ENCODE data around the gene AKAP14.

The AKAP14 gene

DNA sequence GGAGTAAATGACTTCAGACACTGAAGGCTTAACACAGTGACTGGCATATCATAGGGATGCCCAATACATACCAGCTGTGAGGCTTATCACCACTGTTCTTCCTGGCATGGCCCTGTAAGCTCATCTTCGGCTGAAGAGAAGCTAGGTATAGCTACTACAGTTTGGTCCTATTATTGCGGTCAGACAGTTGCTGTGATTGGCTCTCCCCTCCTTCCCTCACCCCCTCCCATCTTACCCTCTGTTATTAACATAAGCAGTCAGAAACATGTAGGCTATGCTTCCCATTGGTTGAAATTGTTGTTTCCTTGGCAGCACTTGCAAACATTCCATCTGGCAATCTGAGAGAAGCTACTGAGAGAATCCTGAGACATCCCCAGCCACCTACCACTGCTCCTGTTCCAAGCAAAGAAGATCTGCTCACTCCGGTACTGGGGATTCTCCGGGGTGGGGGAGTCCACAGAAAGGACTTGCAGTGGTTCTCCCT is at the start of gene AKAP14:
Gene AKAP14 (plus strand): TSS at position 51 of the 484 bp plus-strand sequence. CDS start 7,331 bp downstream, outside the sequence.
- no peak within 1 kb of the TSS for H3K4me3 ChIP-seq (ENCODE audit: low read depth, low read length)
- TF ChIP-seq MAX (IDR thresholded peaks at IDR 0.05; ENCODE audit: low read depth, low read length) (no peak), MYC (IDR thresholded peaks at IDR 0.05; ENCODE audit: low read depth, low read length) (no peak), POLR2A (IDR thresholded peaks at IDR 0.05; ENCODE audit: extremely low read depth, insufficient read length) (no peak)
- TF ChIP-seq, protein P1, sequence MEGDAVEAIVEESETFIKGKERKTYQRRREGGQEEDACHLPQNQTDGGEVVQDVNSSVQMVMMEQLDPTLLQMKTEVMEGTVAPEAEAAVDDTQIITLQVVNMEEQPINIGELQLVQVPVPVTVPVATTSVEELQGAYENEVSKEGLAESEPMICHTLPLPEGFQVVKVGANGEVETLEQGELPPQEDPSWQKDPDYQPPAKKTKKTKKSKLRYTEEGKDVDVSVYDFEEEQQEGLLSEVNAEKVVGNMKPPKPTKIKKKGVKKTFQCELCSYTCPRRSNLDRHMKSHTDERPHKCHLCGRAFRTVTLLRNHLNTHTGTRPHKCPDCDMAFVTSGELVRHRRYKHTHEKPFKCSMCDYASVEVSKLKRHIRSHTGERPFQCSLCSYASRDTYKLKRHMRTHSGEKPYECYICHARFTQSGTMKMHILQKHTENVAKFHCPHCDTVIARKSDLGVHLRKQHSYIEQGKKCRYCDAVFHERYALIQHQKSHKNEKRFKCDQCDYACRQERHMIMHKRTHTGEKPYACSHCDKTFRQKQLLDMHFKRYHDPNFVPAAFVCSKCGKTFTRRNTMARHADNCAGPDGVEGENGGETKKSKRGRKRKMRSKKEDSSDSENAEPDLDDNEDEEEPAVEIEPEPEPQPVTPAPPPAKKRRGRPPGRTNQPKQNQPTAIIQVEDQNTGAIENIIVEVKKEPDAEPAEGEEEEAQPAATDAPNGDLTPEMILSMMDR (IDR thresholded peaks at IDR 0.05; ENCODE audit: low read depth, low read length) = no peak
- DNase-seq (ENCODE audit: low read depth) = no peak

- TF ChIP-seq POLR2A (IDR thresholded peaks at IDR 0.05; ENCODE audit: extremely low read depth, insufficient read length) (peak; percentile 66), MYC (IDR thresholded peaks at IDR 0.05; ENCODE audit: low read depth, low read length) (no peak; the same call in 1 of the 2 replicates)
- DNase-seq (ENCODE audit: low read depth) = peak; percentile 99
- H3K4me3 ChIP-seq (ENCODE audit: low read depth, low read length) = peak within 1 kb of the TSS; percentile 74
These were observed 43.0 kb upstream of the AKAP14 start, which contains the start of gene UPF3B for GRCh38 chrX:119852382-119853353. TSS of gene UPF3B (minus strand) at chrX:119852963. CDS start at chrX:119852928, 35 bp downstream.

- peak overlapping the region; percentile 44 for H3K4me3 ChIP-seq (ENCODE audit: low read depth, low read length)
- no peak for DNase-seq (ENCODE audit: low read depth)
- no peak for TF ChIP-seq MYC (IDR thresholded peaks at IDR 0.05; ENCODE audit: low read depth, low read length)
- TF ChIP-seq, protein P1 (IDR thresholded peaks at IDR 0.05; ENCODE audit: low read depth, low read length) = no peak
- no peak for TF ChIP-seq POLR2A (IDR thresholded peaks at IDR 0.05; ENCODE audit: extremely low read depth, insufficient read length)
- TF ChIP-seq MAX (IDR thresholded peaks at IDR 0.05; ENCODE audit: low read depth, low read length) = no peak
These were observed 42.2 kb upstream of the AKAP14 start for GRCh38 chrX:119853444-119853843.

- peak overlapping the region; percentile 94 for H3K4me3 ChIP-seq (ENCODE audit: low read depth, low read length)
- DNase-seq (ENCODE audit: low read depth) = peak; percentile 69
- TF ChIP-seq POLR2A (IDR thresholded peaks at IDR 0.05; ENCODE audit: extremely low read depth, insufficient read length) (no peak), MAX (IDR thresholded peaks at IDR 0.05; ENCODE audit: low read depth, low read length) (no peak), MYC (IDR thresholded peaks at IDR 0.05; ENCODE audit: low read depth, low read length) (no peak)
- TF ChIP-seq, protein P1 (IDR thresholded peaks at IDR 0.05; ENCODE audit: low read depth, low read length) = no peak
These were observed 25.0 kb upstream of the AKAP14 start for GRCh38 chrX:119870626-119871131.

- peak; percentile 59 for DNase-seq (ENCODE audit: low read depth)
- peak overlapping the region; percentile 94 for H3K4me3 ChIP-seq (ENCODE audit: low read depth, low read length)
- TF ChIP-seq, protein P1 (IDR thresholded peaks at IDR 0.05; ENCODE audit: low read depth, low read length) = no peak
- TF ChIP-seq MAX (IDR thresholded peaks at IDR 0.05; ENCODE audit: low read depth, low read length) = no peak
- TF ChIP-seq POLR2A (IDR thresholded peaks at IDR 0.05; ENCODE audit: extremely low read depth, insufficient read length) = no peak
- TF ChIP-seq MYC (IDR thresholded peaks at IDR 0.05; ENCODE audit: low read depth, low read length) = no peak
These were observed 24.5 kb upstream of the AKAP14 start for GRCh38 chrX:119871245-119871598.

Measured in NB4 (cell line).